GM19452 (cell line): ENCODE data around the gene HPS5.

Experiments
- ATAC-seq: cut with Tn5 transposase; IDR thresholded peaks from one replicate; pipeline ENCODE4 v1.9.1; 2021; ENCODE audit not compliant: unreplicated experiment

HPS5 gene

GRCh38 chr11:18245396-18245795 is 76.5 kb downstream of the HPS5 start:
- ATAC-seq: no peak

GRCh38 chr11:18243783-18244362 is 78.1 kb downstream of the HPS5 start:
- ATAC-seq: no peak

DNA sequence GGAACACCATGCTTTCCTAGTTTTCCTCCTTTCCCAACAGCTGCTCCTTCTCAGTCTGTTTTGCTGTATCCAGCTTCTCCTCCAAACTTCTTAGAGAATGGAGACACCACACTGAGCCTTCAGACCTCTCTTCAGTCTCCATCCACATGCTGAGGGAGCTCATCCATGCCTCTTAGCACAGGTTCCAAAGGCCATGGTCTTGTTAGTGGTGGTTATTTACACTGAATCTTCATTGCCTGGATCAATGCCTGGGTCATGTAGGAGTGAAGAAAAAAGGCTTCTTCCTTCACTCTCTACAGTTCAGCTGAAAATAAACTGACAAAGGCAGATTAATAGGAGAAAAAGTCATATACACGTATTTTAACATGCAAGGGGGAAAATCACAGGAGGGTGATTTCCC is 82.3 kb downstream of the HPS5 start:
- ATAC-seq: no peak

GRCh38 chr11:18236664-18237356 is 85.1 kb downstream of the HPS5 start, which contains the start of gene SAA4:
Gene SAA4 (minus strand): TSS chr11:18236802. CDS start chr11:18235926, 876 bp downstream.
- no peak for ATAC-seq

GRCh38 chr11:18235394-18236334 is 86.3 kb downstream of the HPS5 start:
- no peak for ATAC-seq

GRCh38 chr11:18233912-18234311 is 88.0 kb downstream of the HPS5 start:
- ATAC-seq: no peak

GRCh38 chr11:18230859-18231258 is 91.1 kb downstream of the HPS5 start:
- ATAC-seq: no peak

- ATAC-seq: peak; percentile 96
Measured at GRCh38 chr11:18229501-18229900, 92.4 kb downstream of the HPS5 start.
